Activated CD8-positive, alpha-beta memory T cell treated with anti-CD3 and anti-CD28 coated beads for 24 hours (primary cell): ENCODE data around the gene SEC23IP.

Experiments used
- DNase-seq: peaks from one replicate; pipeline ENCODE4 v3.0.0-alpha.2; 2020

The SEC23IP gene

GRCh38 chr10:119947300-119947699 lies 54.8 kb downstream of the SEC23IP start:
- DNase-seq = no peak

- no peak for DNase-seq
Observed at GRCh38 chr10:119957451-119957850, 64.9 kb downstream of the SEC23IP start.

- no peak for DNase-seq
Observed at GRCh38 chr10:119962837-119963236, 70.3 kb downstream of the SEC23IP start.

- DNase-seq = no peak
Observed at GRCh38 chr10:119967066-119967465, 74.5 kb downstream of the SEC23IP start.

- DNase-seq = no peak
Observed at GRCh38 chr10:119969609-119970008, 77.1 kb downstream of the SEC23IP start.

- no peak for DNase-seq
Observed at GRCh38 chr10:119970107-119970506, 77.6 kb downstream of the SEC23IP start.

- DNase-seq = no peak
Observed at GRCh38 chr10:119970963-119971362, 78.4 kb downstream of the SEC23IP start.

- DNase-seq = no peak
Observed at GRCh38 chr10:119973281-119973680, 80.8 kb downstream of the SEC23IP start.

GRCh38 chr10:119976421-119976820 lies 83.9 kb downstream of the SEC23IP start:
- DNase-seq = no peak

- no peak for DNase-seq
Observed at GRCh38 chr10:119980956-119981750, 88.6 kb downstream of the SEC23IP start.

GRCh38 chr10:119981826-119982225 lies 89.3 kb downstream of the SEC23IP start:
- DNase-seq = no peak

- DNase-seq = no peak
Observed at GRCh38 chr10:119988333-119988732, 95.8 kb downstream of the SEC23IP start.

- no peak for DNase-seq
Observed at GRCh38 chr10:119989966-119990365, 97.4 kb downstream of the SEC23IP start.

GRCh38 chr10:119991066-119991465 lies 98.5 kb downstream of the SEC23IP start:
- no peak for DNase-seq

GRCh38 chr10:119991816-119992215 lies 99.3 kb downstream of the SEC23IP start:
- no peak for DNase-seq
